HL-60/S4 treated with retinoic acid at 250 ng/mL for 4 days and 3 days (cell line): ENCODE results near the gene NTMT1.

ENCODE experiments used
- in situ Hi-C: fragments of 300-500 bp; cut with MboI; formaldehyde crosslinking; loops from 2 replicates; pipeline ENCODE4 v1.7.0; 2022; ENCODE audit warnings: low sequenced_read_pairs

Gene NTMT1

GRCh38 chr9:129596541-129597331, 29.2 kb upstream of the NTMT1 start:
- in situ Hi-C loops: no loop called here

GRCh38 chr9:129597355-129598088, 28.4 kb upstream of the NTMT1 start:
- in situ Hi-C loops: no loop called here

GRCh38 chr9:129598089-129598596, 27.8 kb upstream of the NTMT1 start:
- in situ Hi-C loops: no loop called here

GRCh38 chr9:129601082-129601674, 24.8 kb upstream of the NTMT1 start:
- in situ Hi-C loops: loop anchor here (10.0 to 25.0 kb wide), 2 partner anchors 436 to 764 kb away; partner anchors contain the start of gene SPOUT1

GRCh38 chr9:129602598-129603415, 23.2 kb upstream of the NTMT1 start:
- in situ Hi-C loops: loop anchor here (10.0 to 25.0 kb wide), 2 partner anchors 438 to 766 kb away; partner anchors contain the start of gene SPOUT1

- in situ Hi-C loops: loop anchor here (10.0 to 25.0 kb wide), 2 partner anchors 439 to 767 kb away; partner anchors contain the start of gene SPOUT1
These were observed 21.8 kb upstream of the NTMT1 start for GRCh38 chr9:129604056-129604765.

GRCh38 chr9:129604766-129605163, 21.2 kb upstream of the NTMT1 start:
- in situ Hi-C loops: loop anchor here (10.0 to 25.0 kb wide), 2 partner anchors 440 to 767 kb away; partner anchors contain the start of gene SPOUT1

GRCh38 chr9:129606161-129607026, 19.6 kb upstream of the NTMT1 start:
- in situ Hi-C loops: loop anchor here (10.0 to 25.0 kb wide), 2 partner anchors 442 to 769 kb away; partner anchors contain the start of gene SPOUT1

- in situ Hi-C loops: loop anchor here (10.0 to 25.0 kb wide), 2 partner anchors 442 to 770 kb away; partner anchors contain the start of gene SPOUT1
These were observed 19.0 kb upstream of the NTMT1 start for GRCh38 chr9:129607027-129607387.

GRCh38 chr9:129608561-129609481, 17.1 kb upstream of the NTMT1 start:
- in situ Hi-C loops: loop anchor here (10.0 to 25.0 kb wide), 2 partner anchors 444 to 772 kb away; partner anchors contain the start of gene SPOUT1

GRCh38 chr9:129609486-129610212, 16.3 kb upstream of the NTMT1 start:
- in situ Hi-C loops: loop anchor here (10.0 to 25.0 kb wide), 3 partner anchors 445 to 772 kb away; partner anchors contain the start of gene SPOUT1

GRCh38 chr9:129610213-129610472, 15.8 kb upstream of the NTMT1 start:
- in situ Hi-C loops: loop anchor here (10.0 to 25.0 kb wide), 2 partner anchors 475 to 773 kb away; partner anchors contain the start of gene SPOUT1

- in situ Hi-C loops: loop anchor here (10.0 to 25.0 kb wide), 2 partner anchors 476 to 773 kb away; partner anchors contain the start of gene SPOUT1
These were observed 15.3 kb upstream of the NTMT1 start for GRCh38 chr9:129610473-129611306.

- in situ Hi-C loops: loop anchor here (10.0 to 25.0 kb wide), 2 partner anchors 477 to 774 kb away; partner anchors contain the start of gene SPOUT1
These were observed 14.6 kb upstream of the NTMT1 start for GRCh38 chr9:129611307-129611800.

GRCh38 chr9:129612123-129612522, 13.8 kb upstream of the NTMT1 start:
- in situ Hi-C loops: loop anchor here (10.0 to 25.0 kb wide), 2 partner anchors 477 to 775 kb away; partner anchors contain the start of gene SPOUT1
